ENCODE results near the gene INO80. TPM values are rescaled to one million over a fixed set of nuclear protein-coding genes. Genes with fewer than 3 reads are reported as not detected.

Gene INO80
- total RNA-seq, 4 donors from 2014 or later, result 20.9 to 28.4 (median 25.1) TPM

DNA sequence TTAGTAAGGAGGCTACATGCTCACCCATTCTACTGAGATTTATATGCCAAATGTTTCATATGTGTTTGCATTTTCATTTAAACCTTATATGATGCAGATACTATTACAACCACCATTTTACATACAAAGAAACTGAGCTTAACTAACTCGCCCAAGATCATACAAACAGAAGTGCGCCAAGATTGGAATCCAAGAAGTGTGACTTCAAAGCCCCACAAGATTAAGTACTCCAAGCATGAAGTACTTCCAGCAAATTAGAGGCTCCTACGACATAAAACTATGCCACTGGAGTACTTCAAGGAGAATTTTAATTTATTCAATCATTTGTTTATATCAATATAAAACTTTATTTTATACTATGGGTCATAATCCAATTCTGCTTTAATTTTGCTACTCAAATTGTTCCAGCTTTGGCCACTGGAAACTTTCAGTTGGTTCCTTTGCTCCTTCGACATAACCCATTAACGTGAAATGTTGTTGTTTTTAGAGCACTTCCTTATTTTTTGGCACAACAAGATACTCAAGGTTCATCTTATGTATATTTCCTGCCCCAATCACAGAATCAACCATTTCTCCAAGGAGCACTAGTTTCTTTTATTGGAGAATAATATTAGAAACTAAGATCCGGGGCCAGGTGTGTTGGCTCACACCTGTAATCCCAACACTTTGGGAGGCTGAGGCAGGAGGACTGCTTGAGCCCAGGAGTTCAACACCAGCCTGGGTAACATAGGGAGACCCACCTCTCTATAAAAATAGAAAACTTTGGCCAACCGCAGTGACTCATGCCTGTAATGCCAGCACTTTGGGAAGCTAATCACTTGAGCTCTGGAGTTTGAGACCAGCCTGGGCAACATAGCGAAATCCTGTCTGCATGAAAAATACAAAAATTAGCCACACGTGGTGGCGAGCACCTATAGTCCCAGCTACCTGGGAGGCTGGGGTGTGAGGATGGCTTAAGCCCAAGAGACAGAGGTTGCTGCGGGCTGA lies 10.4 kb downstream of the INO80 start:
- TF ChIP-seq, protein P1, sequence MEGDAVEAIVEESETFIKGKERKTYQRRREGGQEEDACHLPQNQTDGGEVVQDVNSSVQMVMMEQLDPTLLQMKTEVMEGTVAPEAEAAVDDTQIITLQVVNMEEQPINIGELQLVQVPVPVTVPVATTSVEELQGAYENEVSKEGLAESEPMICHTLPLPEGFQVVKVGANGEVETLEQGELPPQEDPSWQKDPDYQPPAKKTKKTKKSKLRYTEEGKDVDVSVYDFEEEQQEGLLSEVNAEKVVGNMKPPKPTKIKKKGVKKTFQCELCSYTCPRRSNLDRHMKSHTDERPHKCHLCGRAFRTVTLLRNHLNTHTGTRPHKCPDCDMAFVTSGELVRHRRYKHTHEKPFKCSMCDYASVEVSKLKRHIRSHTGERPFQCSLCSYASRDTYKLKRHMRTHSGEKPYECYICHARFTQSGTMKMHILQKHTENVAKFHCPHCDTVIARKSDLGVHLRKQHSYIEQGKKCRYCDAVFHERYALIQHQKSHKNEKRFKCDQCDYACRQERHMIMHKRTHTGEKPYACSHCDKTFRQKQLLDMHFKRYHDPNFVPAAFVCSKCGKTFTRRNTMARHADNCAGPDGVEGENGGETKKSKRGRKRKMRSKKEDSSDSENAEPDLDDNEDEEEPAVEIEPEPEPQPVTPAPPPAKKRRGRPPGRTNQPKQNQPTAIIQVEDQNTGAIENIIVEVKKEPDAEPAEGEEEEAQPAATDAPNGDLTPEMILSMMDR (IDR thresholded peaks at IDR 0.05; ENCODE audit: low read depth), result no peak

DNA sequence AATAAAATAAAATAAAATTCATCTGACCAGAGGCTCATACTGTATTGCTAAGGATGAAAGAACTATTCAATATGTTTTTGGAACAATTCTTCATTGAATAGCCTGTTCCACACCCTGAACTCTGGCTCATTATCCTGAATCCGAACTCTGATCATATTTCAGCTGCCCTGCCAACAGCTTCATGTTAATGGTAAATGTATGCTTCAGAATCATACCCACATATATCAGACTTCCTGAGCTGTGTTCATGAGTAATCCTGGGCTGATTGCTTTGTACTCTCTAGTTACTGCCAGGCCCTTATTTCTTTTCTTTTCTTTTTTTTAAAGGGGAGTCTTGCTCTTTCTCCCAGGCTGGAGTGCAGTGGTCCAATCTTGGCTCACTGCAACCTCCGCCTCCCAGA lies 11.8 kb downstream of the INO80 start:
- TF ChIP-seq, protein P1 (IDR thresholded peaks at IDR 0.05; ENCODE audit: low read depth), result no peak

DNA sequence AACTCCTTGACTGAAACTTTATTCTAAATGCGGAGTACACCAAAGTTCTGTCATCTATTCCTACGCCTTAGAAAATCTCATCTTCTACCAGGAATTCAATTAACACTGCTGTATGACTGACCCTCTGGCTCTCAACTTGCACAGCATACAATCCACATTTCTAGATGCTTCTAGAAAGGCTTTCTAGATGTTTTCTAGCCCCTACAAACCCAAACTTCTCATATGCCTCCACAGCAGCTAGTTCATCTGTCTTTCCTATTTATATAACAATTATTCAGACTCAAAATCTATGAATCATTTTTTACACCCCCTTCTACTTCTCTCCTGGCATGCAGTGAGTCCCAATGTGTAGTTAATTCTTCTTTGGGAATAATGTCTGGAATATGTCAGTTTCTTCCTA lies 13.2 kb downstream of the INO80 start:
- TF ChIP-seq, protein P1 (IDR thresholded peaks at IDR 0.05; ENCODE audit: low read depth), result no peak

DNA sequence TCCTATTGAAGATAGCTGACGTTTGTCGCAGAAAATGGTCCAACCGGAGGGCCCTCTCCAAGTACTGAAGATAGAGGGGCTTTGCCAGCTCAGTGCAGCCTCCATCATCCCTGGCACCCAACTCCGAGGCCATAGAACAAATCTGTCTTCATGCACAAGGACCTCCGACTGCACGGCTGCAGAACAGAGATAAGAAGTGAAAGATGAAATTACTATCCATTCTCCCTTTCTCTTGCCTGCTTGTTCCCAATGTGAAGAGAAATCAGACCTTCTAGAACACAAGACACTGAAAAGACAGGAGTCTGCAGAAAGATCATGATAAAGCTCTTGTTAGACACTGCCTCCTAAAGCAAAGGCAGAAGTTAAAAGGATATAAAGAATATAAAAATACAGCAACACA lies 19.9 kb downstream of the INO80 start:
- TF ChIP-seq, protein P1 (IDR thresholded peaks at IDR 0.05; ENCODE audit: low read depth), result no peak

DNA sequence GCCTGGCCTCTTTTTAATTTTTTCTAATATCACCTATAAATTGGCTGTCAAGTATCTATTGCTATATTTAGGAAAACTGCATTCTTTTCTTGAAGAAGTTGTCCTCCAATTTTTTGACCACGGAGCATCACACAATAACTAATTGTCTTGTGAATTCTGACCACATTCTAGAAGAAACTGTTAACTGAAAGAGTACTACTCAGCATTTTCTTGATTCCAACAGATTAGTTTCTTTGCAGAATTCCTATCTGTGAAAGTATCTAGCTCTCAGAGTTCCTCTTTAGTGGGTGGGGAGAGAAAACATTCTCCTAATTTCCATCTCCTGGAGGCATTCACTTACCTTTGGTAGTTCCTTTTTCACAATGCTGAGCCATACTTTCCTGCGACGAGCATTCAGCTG lies 31.1 kb downstream of the INO80 start:
- TF ChIP-seq, protein P1 (IDR thresholded peaks at IDR 0.05; ENCODE audit: low read depth), result no peak

DNA sequence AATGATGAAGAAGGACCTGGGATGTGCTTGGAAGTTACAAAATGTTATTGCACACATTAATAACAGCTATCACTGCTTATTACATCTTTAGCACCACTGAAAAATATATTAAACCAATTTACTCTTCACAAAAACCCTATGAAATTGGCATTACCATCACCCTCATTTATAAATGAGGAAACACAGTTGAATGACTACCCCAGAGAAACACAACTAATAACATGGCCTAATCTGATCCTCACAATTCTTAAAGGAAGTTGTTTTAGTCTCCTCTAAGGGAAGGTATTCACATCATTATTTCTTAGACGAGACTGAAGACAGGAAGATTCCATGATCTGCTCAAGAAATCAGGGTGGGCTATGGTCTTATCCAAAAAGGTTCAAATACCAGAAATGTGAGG lies 35.9 kb downstream of the INO80 start:
- TF ChIP-seq, protein P1 (IDR thresholded peaks at IDR 0.05; ENCODE audit: low read depth), result no peak

DNA sequence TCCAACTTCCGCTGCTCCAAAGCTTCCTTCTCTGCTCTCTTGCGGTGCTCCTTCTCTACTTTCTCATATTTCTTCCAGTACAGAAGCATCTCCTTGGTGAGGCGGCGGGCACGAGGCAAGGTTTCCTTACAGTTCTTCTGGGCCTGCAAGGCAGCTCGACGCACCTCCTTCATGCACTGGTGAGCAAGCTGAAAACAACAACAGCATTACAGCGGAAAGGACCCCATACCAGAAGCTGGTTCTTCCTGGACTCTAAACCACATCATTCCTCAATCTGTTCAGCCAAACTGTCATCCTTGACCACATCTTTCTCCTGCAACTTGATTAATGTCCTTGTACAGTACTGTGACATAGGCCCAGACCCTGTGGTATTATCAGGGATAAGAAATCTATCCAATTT lies 36.4 kb downstream of the INO80 start:
- TF ChIP-seq, protein P1 (IDR thresholded peaks at IDR 0.05; ENCODE audit: low read depth), result no peak

All from subcutaneous adipose tissue (tissue), 4 donors.